Trophoblast cell (in vitro differentiated cells and primary cell): Measurements from ENCODE around the gene MED23.

Source experiments
- DNase-seq, 2 donors: peaks; one replicate each; pipeline ENCODE4 v3.0.0-alpha.2; 2016
- H2AFZ ChIP-seq: 2 replicates; pipeline ENCODE4 v1.6.1; 2013; ENCODE audit warnings: low read length, moderate library complexity, mild to moderate bottlenecking; ENCODE audit not compliant: insufficient read depth, poor library complexity
- H2AK5ac ChIP-seq: 2 replicates; pipeline ENCODE4 v1.6.1; 2013; ENCODE audit warnings: mild to moderate bottlenecking, low read length
- H2BK120ac ChIP-seq: 2 replicates; pipeline ENCODE4 v1.6.1; 2013; ENCODE audit warnings: low read length, mild to moderate bottlenecking, moderate library complexity; ENCODE audit not compliant: insufficient read depth, poor library complexity
- H2BK12ac ChIP-seq: 2 replicates; pipeline ENCODE4 v1.6.1; 2013; ENCODE audit warnings: mild to moderate bottlenecking, low read length, moderate library complexity
- H2BK5ac ChIP-seq: 2 replicates; pipeline ENCODE4 v1.6.1; 2013; ENCODE audit warnings: low read length, low read depth, moderate library complexity, mild to moderate bottlenecking; ENCODE audit not compliant: poor library complexity
- H3K14ac ChIP-seq: 2 replicates; pipeline ENCODE4 v1.6.1; 2013; ENCODE audit warnings: mild to moderate bottlenecking, low read length
- H3K18ac ChIP-seq: 2 replicates; pipeline ENCODE4 v1.6.1; 2013; ENCODE audit warnings: mild to moderate bottlenecking, low read length
- H3K23ac ChIP-seq: 2 replicates; pipeline ENCODE4 v1.6.1; 2013; ENCODE audit warnings: low read length
- H3K27ac ChIP-seq: 2 replicates; pipeline ENCODE4 v1.5.1; 2013; ENCODE audit warnings: low read depth, mild to moderate bottlenecking, inconsistent platforms, low read length, moderate library complexity
- H3K27me3 ChIP-seq: 2 replicates; pipeline ENCODE4 v1.6.1; 2013; ENCODE audit warnings: inconsistent platforms, mild to moderate bottlenecking, low read length, moderate library complexity; ENCODE audit not compliant: insufficient read depth
- H3K36me3 ChIP-seq, 2 experiments: 1 replicate in 1 of 2; 2 replicates in 1 of 2; pipeline ENCODE4 v1.6.1; 2013; ENCODE audit warnings: low read length in 2 of 2, mild to moderate bottlenecking in 2 of 2, moderate library complexity in 1 of 2; ENCODE audit not compliant: insufficient read depth in 2 of 2, control insufficient read depth in 1 of 2
- H3K4ac ChIP-seq: 2 replicates; pipeline ENCODE4 v1.6.1; 2013; ENCODE audit warnings: low read depth, mild to moderate bottlenecking, low read length, moderate library complexity
- H3K4me1 ChIP-seq, 2 experiments: 1 replicate in 1 of 2; 2 replicates in 1 of 2; pipeline ENCODE4 v1.6.1; 2013; ENCODE audit warnings: low read length in 2 of 2, mild to moderate bottlenecking in 2 of 2, moderate library complexity in 1 of 2; ENCODE audit not compliant: insufficient read depth in 2 of 2, control insufficient read depth in 1 of 2
- H3K4me2 ChIP-seq: 2 replicates; pipeline ENCODE4 v1.6.1; 2013; ENCODE audit warnings: inconsistent platforms, mild to moderate bottlenecking, low read length, moderate library complexity
- H3K4me3 ChIP-seq: 2 replicates; pipeline ENCODE4 v1.5.1; 2013; ENCODE audit warnings: mild to moderate bottlenecking, low read depth, low read length, inconsistent platforms
- H3K79me1 ChIP-seq: one replicate; pipeline ENCODE4 v1.6.1; 2013; ENCODE audit warnings: low read length
- H3K79me2 ChIP-seq: 2 replicates; pipeline ENCODE4 v1.6.1; 2013; ENCODE audit warnings: low read length, mild to moderate bottlenecking; ENCODE audit not compliant: control insufficient read depth, insufficient read depth, poor library complexity
- H3K9ac ChIP-seq: 2 replicates; pipeline ENCODE4 v1.6.1; 2013; ENCODE audit warnings: mild to moderate bottlenecking, low read length
- H3K9me3 ChIP-seq: 2 replicates; pipeline ENCODE4 v1.6.1; 2013; ENCODE audit warnings: low read depth, mild to moderate bottlenecking, control low read depth, inconsistent platforms, low read length; ENCODE audit not compliant: insufficient read depth
- H4K12ac ChIP-seq: 2 replicates; pipeline ENCODE4 v1.6.1; 2013; ENCODE audit warnings: low read depth, mild to moderate bottlenecking, low read length, moderate library complexity
- H4K8ac ChIP-seq: 2 replicates; pipeline ENCODE4 v1.6.1; 2013; ENCODE audit warnings: low read depth, mild to moderate bottlenecking, low read length, moderate library complexity
- H4K91ac ChIP-seq: one replicate; pipeline ENCODE4 v1.6.1; 2013; ENCODE audit warnings: low read depth, mild to moderate bottlenecking, low read length, moderate library complexity
- WGBS: extraction: QIAGEN DNeasy Blood & Tissue Kit; methylation state at CpG from one replicate; pipeline ENCODE4 v1.1.7; 2013; ENCODE audit warnings: missing lambda C conversion rate; ENCODE audit not compliant: insufficient read length, insufficient coverage; ENCODE audit errors: extremely low coverage; 5-methylcytosine and 5-hydroxymethylcytosine counted together

MED23 gene

DNA sequence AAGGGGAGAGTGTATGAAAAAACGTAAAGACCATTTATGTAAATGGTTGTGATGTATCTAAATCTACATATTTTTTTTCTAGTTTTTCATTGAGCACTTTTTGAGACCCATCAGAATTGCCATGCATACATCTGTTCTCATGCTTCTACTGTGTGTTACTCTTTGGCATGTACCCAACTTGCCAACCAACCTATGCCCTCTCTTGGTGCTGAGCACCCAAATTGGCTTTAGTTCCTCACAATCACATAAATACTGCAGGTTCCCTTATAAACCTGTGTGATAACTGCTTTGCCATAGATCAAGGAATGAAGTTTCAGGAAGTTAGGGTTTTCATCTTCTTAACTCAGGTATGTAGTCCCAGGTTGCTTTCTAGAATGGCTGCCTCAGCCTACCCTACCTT, 16.9 kb upstream of the MED23 start:
- Histone ChIP-seq H4K12ac (no peak overlapping the region), H2BK120ac (no peak overlapping the region), H3K4me3 (no peak overlapping the region), H2AK5ac (no peak overlapping the region), H3K4me2 (no peak overlapping the region), H3K14ac (no peak overlapping the region), H3K27me3 (no peaks in the 10 kb centered on the region), H3K23ac (no peak overlapping the region), H3K9me3 (no peaks in the 10 kb centered on the region), H2AFZ (no peak overlapping the region), H3K36me3 (no peaks in the 10 kb centered on the region), H2BK12ac (no peak overlapping the region), H3K9ac (no peak overlapping the region), H3K4me1 (no peaks in the 10 kb centered on the region), H3K79me1 (no peaks in the 10 kb centered on the region), H2BK5ac (no peak overlapping the region), H4K8ac (no peak overlapping the region), H3K79me2 (no peaks in the 10 kb centered on the region), H3K4ac (no peak overlapping the region), H3K27ac (no peak overlapping the region), H4K91ac (no peak overlapping the region), H3K18ac (no peak overlapping the region)
- DNase-seq = no peak
- no CpG with 5 or more reads among the region's 1 CpG for WGBS

DNA sequence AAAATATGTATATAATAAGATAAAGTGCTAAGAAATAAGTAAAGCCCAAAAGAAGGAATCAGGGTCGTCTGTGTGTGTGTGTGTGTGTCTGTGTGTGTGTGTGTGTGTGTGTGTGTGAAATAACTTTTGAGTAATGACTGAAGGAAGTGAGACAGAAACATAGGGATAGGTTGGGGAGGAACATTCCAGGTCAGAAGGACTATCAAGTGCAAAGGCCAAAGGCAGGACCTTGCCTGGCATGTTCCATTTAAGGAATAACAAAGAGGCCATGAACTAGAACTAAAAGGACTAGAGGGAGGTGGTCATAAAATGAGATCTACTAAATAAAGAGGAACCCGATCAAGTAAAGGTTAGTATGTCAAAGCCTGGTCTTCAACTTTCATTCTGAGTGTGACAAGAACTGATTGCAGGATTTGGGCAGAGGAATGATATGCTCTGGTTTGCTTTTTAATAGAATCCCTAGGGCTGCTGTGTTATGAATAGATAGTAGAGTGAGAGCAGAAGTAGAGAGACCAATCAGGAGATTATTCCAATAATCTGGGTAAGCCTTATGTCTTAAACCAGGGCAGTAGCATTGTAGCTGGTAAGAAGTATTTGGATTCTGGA, 15.9 kb upstream of the MED23 start:
- Histone ChIP-seq H2AFZ (no peak overlapping the region), H3K4me2 (no peak overlapping the region), H2BK120ac (no peak overlapping the region), H3K4ac (no peak overlapping the region), H3K9me3 (no peaks in the 10 kb centered on the region), H3K27me3 (no peaks in the 10 kb centered on the region), H2BK5ac (no peak overlapping the region), H3K4me1 (no peaks in the 10 kb centered on the region), H3K36me3 (no peaks in the 10 kb centered on the region), H2BK12ac (no peak overlapping the region), H4K91ac (no peak overlapping the region), H3K9ac (no peak overlapping the region), H2AK5ac (no peak overlapping the region), H3K14ac (no peak overlapping the region), H3K79me2 (no peaks in the 10 kb centered on the region), H3K23ac (no peak overlapping the region), H4K8ac (no peak overlapping the region), H3K18ac (no peak overlapping the region), H3K4me3 (no peak overlapping the region), H4K12ac (no peak overlapping the region), H3K27ac (no peak overlapping the region), H3K79me1 (no peaks in the 10 kb centered on the region)
- WGBS = no CpG with 5 or more reads among the region's 2 CpGs
- no peak for DNase-seq

GRCh38 chr6:131642987-131643611, 15.1 kb upstream of the MED23 start:
- H2AFZ ChIP-seq = no peak overlapping the region

GRCh38 chr6:131642565-131642964, 14.5 kb upstream of the MED23 start:
- H3K4me2 ChIP-seq = no peak overlapping the region
- H3K14ac ChIP-seq = no peak overlapping the region
- no CpG with 5 or more reads among the region's 6 CpGs for WGBS
- no peak overlapping the region for H3K9ac ChIP-seq
- no peak overlapping the region for H3K4me3 ChIP-seq
- H2BK120ac ChIP-seq = no peak overlapping the region
- H3K4me1 ChIP-seq = no peaks in the 10 kb centered on the region
- H4K91ac ChIP-seq = no peak overlapping the region
- no peak overlapping the region for H3K18ac ChIP-seq
- no peak overlapping the region for H4K12ac ChIP-seq
- H3K36me3 ChIP-seq = no peaks in the 10 kb centered on the region
- no peaks in the 10 kb centered on the region for H3K79me1 ChIP-seq
- DNase-seq = no peak
- H2BK12ac ChIP-seq = no peak overlapping the region
- no peaks in the 10 kb centered on the region for H3K79me2 ChIP-seq
- no peak overlapping the region for H4K8ac ChIP-seq
- no peak overlapping the region for H2AFZ ChIP-seq
- no peak overlapping the region for H2BK5ac ChIP-seq
- no peaks in the 10 kb centered on the region for H3K27me3 ChIP-seq
- no peak overlapping the region for H3K27ac ChIP-seq
- no peaks in the 10 kb centered on the region for H3K9me3 ChIP-seq
- H3K23ac ChIP-seq = no peak overlapping the region
- no peak overlapping the region for H3K4ac ChIP-seq
- H2AK5ac ChIP-seq = no peak overlapping the region

More at GRCh38 chr6:131642987-131643611, 15.1 kb upstream of the MED23 start:
- Histone ChIP-seq H3K23ac (no peak overlapping the region), H3K18ac (no peak overlapping the region), H2AK5ac (no peak overlapping the region), H3K4me2 (no peak overlapping the region), H4K8ac (no peak overlapping the region), H3K36me3 (no peaks in the 10 kb centered on the region), H3K27me3 (no peaks in the 10 kb centered on the region), H2BK5ac (no peak overlapping the region), H4K91ac (no peak overlapping the region), H4K12ac (no peak overlapping the region), H3K9ac (no peak overlapping the region), H3K9me3 (no peaks in the 10 kb centered on the region), H3K27ac (no peak overlapping the region), H3K79me1 (no peaks in the 10 kb centered on the region), H3K4me3 (no peak overlapping the region), H3K4ac (no peak overlapping the region), H3K14ac (no peak overlapping the region), H2BK12ac (no peak overlapping the region), H2BK120ac (no peak overlapping the region), H3K4me1 (no peaks in the 10 kb centered on the region), H3K79me2 (no peaks in the 10 kb centered on the region)
- DNase-seq = no peak
- WGBS = 100% methylated on average over 1 of the region's 3 CpGs
